ENCODE results near the gene RXFP4. TPM values are rescaled to one million over a fixed set of nuclear protein-coding genes. Genes with fewer than 3 reads are reported as not detected.
A peak's percentile ranks its signal among the peaks of the same experiment; 100 is the strongest.

Gene RXFP4
- polyA plus RNA-seq, 3 donors = 0.08 TPM; not detected in 2

GRCh38 chr1:155934097-155934935 is 7.1 kb upstream of the RXFP4 start, which contains the start of gene KHDC4:
Gene KHDC4, minus strand, starts transcription at chr1:155934413. Its CDS starts 40 bp downstream, at chr1:155934373.
- WGBS (ENCODE audit: insufficient coverage) = under 1% methylated on average over 49 of the region's 50 CpGs
- Histone ChIP-seq H3K4me2 (replicated peaks; ENCODE audit: extremely low read depth, low read length, poor library complexity, severe bottlenecking) (peak within 1 kb of the TSS; percentile 84), H3K27me3 (ENCODE audit: control insufficient read depth in 2 of 2, insufficient read depth in 2 of 2, low read length in 2 of 2) (no peaks in the 10 kb centered on the region), H3K4me1 (ENCODE audit: control insufficient read depth in 1 of 2, insufficient read depth in 2 of 2, low read length in 2 of 2) (peaks cover 22 to 44% of the 10 kb centered on the region in 2 donors), H2AFZ (ENCODE audit: insufficient read depth, low read depth, low read length, poor library complexity, severe bottlenecking) (peak within 1 kb of the TSS; percentile 87), H3K9ac (ENCODE audit: insufficient read depth, low read length, poor library complexity, severe bottlenecking) (peak within 1 kb of the TSS; percentile 88), H3K79me2 (ENCODE audit: insufficient read depth, low read length) (peaks cover 48% of the 10 kb centered on the region), H3K9me3 (replicated peaks in 1 of 2; ENCODE audit: control insufficient read depth in 1 of 2, insufficient read depth in 1 of 2, low read length in 2 of 2) (no peaks in the 10 kb centered on the region), H3K4me3 (replicated peaks in 1 of 3; ENCODE audit: low read depth in 2 of 3, low read length in 3 of 3) (peak within 1 kb of the TSS; percentile 63 to 96 (median 94)), H3K36me3 (replicated peaks in 1 of 2; ENCODE audit: control insufficient read depth in 1 of 2, insufficient read depth in 2 of 2, low read length in 2 of 2) (peaks cover 29 to 30% of the 10 kb centered on the region in 2 donors), H3K27ac (ENCODE audit: low read depth in 1 of 2, low read length in 2 of 2) (peak within 1 kb of the TSS; percentile 88 to 94), H4K20me1 (ENCODE audit: insufficient read depth, low read length) (peaks cover 33% of the 10 kb centered on the region)
- TF ChIP-seq CTCF (IDR thresholded peaks at IDR 0.05) = peak; percentile 28
- peaks cover 25% of the 10 kb centered on the region for H3K4me1 Mint-ChIP-seq
- H3K27me3 Mint-ChIP-seq (ENCODE audit: low read depth in 3 of 3) = peaks cover 0 to 2% (median 0%) of the 10 kb centered on the region in 3 donors
- H3K4me3 Mint-ChIP-seq = no peak within 1 kb of the TSS
- peak; percentile 98 to 99 (median 99) for DNase-seq
- H3K9me3 Mint-ChIP-seq = no peaks in the 10 kb centered on the region
- peak within 1 kb of the TSS in 1 of 7 donors; percentile 87 for H3K27ac Mint-ChIP-seq
- intact Hi-C loops (cut with micrococcal nuclease) = loop anchor here (1.0 to 5.0 kb wide), 4 partner anchors 23 to 133 kb away; partner anchors contain the start of genes LAMTOR2 (in 2 of the 2), RIT1 (in 1 of the 2) and UBQLN4 (in 1 of the 2)
- H3K36me3 Mint-ChIP-seq = peaks cover 26 to 37% of the 10 kb centered on the region in 2 donors

- no peak for DNase-seq
- H3K27ac Mint-ChIP-seq = peak overlapping the region in 1 of 7 donors; percentile 87
- Histone ChIP-seq H3K36me3 (replicated peaks in 1 of 2; ENCODE audit: control insufficient read depth in 1 of 2, insufficient read depth in 2 of 2, low read length in 2 of 2) (peaks cover 23 to 26% of the 10 kb centered on the region in 2 donors), H3K4me2 (replicated peaks; ENCODE audit: extremely low read depth, low read length, poor library complexity, severe bottlenecking) (peak overlapping the region; percentile 84), H3K4me1 (ENCODE audit: control insufficient read depth in 1 of 2, insufficient read depth in 2 of 2, low read length in 2 of 2) (peaks cover 27 to 49% of the 10 kb centered on the region in 2 donors), H3K79me2 (ENCODE audit: insufficient read depth, low read length) (peaks cover 42% of the 10 kb centered on the region), H3K27ac (ENCODE audit: low read depth in 1 of 2, low read length in 2 of 2) (peak overlapping the region; percentile 88 to 94), H4K20me1 (ENCODE audit: insufficient read depth, low read length) (peaks cover 28% of the 10 kb centered on the region), H3K9ac (ENCODE audit: insufficient read depth, low read length, poor library complexity, severe bottlenecking) (peak overlapping the region; percentile 88), H3K27me3 (ENCODE audit: control insufficient read depth in 2 of 2, insufficient read depth in 2 of 2, low read length in 2 of 2) (no peaks in the 10 kb centered on the region), H2AFZ (ENCODE audit: insufficient read depth, low read depth, low read length, poor library complexity, severe bottlenecking) (peak overlapping the region; percentile 87), H3K4me3 (replicated peaks in 1 of 3; ENCODE audit: low read depth in 2 of 3, low read length in 3 of 3) (peak overlapping the region; percentile 39 to 96 (median 94)), H3K9me3 (replicated peaks in 1 of 2; ENCODE audit: control insufficient read depth in 1 of 2, insufficient read depth in 1 of 2, low read length in 2 of 2) (no peaks in the 10 kb centered on the region)
- H3K9me3 Mint-ChIP-seq = peaks cover 0 to 2% (median 0%) of the 10 kb centered on the region in 7 donors
- WGBS (ENCODE audit: insufficient coverage) = 88% methylated on average over 11 of the region's 24 CpGs
- intact Hi-C loops (cut with micrococcal nuclease) = loop anchor here (1.0 to 5.0 kb wide), 4 partner anchors 24 to 132 kb away; partner anchors contain the start of genes LAMTOR2 (in 2 of the 2), RIT1 (in 1 of the 2) and UBQLN4 (in 1 of the 2)
- H3K36me3 Mint-ChIP-seq = peaks cover 21 to 30% of the 10 kb centered on the region in 2 donors
- H3K4me1 Mint-ChIP-seq = peaks cover 28% of the 10 kb centered on the region
- no peak for TF ChIP-seq CTCF (IDR thresholded peaks at IDR 0.05)
- H3K4me3 Mint-ChIP-seq = no peak overlapping the region
- peaks cover 0 to 2% (median 0%) of the 10 kb centered on the region in 3 donors for H3K27me3 Mint-ChIP-seq (ENCODE audit: low read depth in 3 of 3)
Observed at GRCh38 chr1:155934936-155935590, 6.4 kb upstream of the RXFP4 start.

Measured in CD14-positive monocyte (primary cell).